Duodenal mucosa (tissue), 2 donors: ENCODE data around the gene PF4V1.

ENCODE experiments used
- H3K27ac ChIP-seq: one replicate; pipeline ENCODE4 v1.7.0; 2013; ENCODE audit warnings: low read depth, low read length
- H3K27me3 ChIP-seq, 2 donors: one replicate each; pipeline ENCODE4 v1.7.0; 2013; ENCODE audit warnings: low read length in 2 of 2, control low read depth in 1 of 2; ENCODE audit not compliant: insufficient read depth in 2 of 2, control insufficient read depth in 1 of 2
- H3K36me3 ChIP-seq, 2 donors: one replicate each; pipeline ENCODE4 v1.7.0; 2013; ENCODE audit warnings: low read length in 2 of 2, control low read depth in 1 of 2; ENCODE audit not compliant: insufficient read depth in 2 of 2, control insufficient read depth in 1 of 2
- H3K4me1 ChIP-seq, 2 donors: one replicate each; pipeline ENCODE4 v1.7.0; 2013; ENCODE audit warnings: low read length in 2 of 2, control low read depth in 1 of 2; ENCODE audit not compliant: insufficient read depth in 2 of 2, control insufficient read depth in 1 of 2
- H3K4me3 ChIP-seq, 2 donors: one replicate each; pipeline ENCODE4 v1.7.0; 2013; ENCODE audit warnings: low read length in 2 of 2, low read depth in 1 of 2
- H3K9ac ChIP-seq, 2 donors: one replicate each; pipeline ENCODE4 v1.7.0; 2013; ENCODE audit warnings: low read length in 2 of 2, low read depth in 1 of 2
- H3K9me3 ChIP-seq, 2 donors: one replicate each; pipeline ENCODE4 v1.7.0; 2013; ENCODE audit warnings: low read length in 2 of 2, control low read depth in 1 of 2; ENCODE audit not compliant: control insufficient read depth in 1 of 2

PF4V1 gene, protein sequence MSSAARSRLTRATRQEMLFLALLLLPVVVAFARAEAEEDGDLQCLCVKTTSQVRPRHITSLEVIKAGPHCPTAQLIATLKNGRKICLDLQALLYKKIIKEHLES

GRCh38 chr4:73853246-73853704, at the start of gene PF4V1:
TSS of gene PF4V1 (plus strand) at chr4:73853296. CDS start at chr4:73853363, 67 bp downstream.
- Histone ChIP-seq H3K9ac (no peak within 1 kb of the TSS), H3K4me1 (peaks cover 6 to 8% of the 10 kb centered on the region in 2 donors), H3K4me3 (peak within 1 kb of the TSS; percentile 44 to 48), H3K27me3 (peaks cover 0 to 3% of the 10 kb centered on the region in 2 donors), H3K36me3 (no peaks in the 10 kb centered on the region), H3K27ac (no peak within 1 kb of the TSS), H3K9me3 (no peaks in the 10 kb centered on the region)

DNA sequence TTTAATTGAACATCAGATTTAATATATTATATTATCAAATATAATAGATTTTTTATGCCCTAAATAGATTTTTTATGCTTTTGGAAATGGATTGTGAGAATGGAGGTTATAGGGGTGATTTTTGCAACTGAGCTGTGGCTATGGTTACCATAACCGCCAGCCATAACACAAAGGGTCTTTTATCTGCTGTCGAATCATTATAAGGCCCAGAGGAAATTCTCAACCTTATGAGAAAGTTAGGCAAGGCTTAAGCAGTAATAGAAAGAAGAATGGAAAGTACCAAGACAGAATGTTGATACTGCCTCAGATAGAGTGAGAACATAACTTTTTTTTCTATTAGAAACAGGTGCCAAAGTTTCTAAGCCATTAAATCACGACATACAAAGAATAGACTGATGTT, 42.9 kb upstream of the PF4V1 start:
- Histone ChIP-seq H3K9ac (no peak overlapping the region), H3K36me3 (no peaks in the 10 kb centered on the region), H3K27ac (no peak overlapping the region)

GRCh38 chr4:73811841-73812240, 41.3 kb upstream of the PF4V1 start:
- no peaks in the 10 kb centered on the region for H3K4me1 ChIP-seq
- no peaks in the 10 kb centered on the region for H3K36me3 ChIP-seq
- no peak overlapping the region for H3K9ac ChIP-seq
- no peak overlapping the region for H3K27ac ChIP-seq
- H3K4me3 ChIP-seq = no peak overlapping the region
- no peaks in the 10 kb centered on the region for H3K27me3 ChIP-seq
- H3K9me3 ChIP-seq = no peaks in the 10 kb centered on the region

More for the DNA sequence above, 42.9 kb upstream of the PF4V1 start:
- Histone ChIP-seq H3K9me3 (no peaks in the 10 kb centered on the region), H3K4me1 (no peaks in the 10 kb centered on the region), H3K4me3 (no peak overlapping the region), H3K27me3 (no peaks in the 10 kb centered on the region)

DNA sequence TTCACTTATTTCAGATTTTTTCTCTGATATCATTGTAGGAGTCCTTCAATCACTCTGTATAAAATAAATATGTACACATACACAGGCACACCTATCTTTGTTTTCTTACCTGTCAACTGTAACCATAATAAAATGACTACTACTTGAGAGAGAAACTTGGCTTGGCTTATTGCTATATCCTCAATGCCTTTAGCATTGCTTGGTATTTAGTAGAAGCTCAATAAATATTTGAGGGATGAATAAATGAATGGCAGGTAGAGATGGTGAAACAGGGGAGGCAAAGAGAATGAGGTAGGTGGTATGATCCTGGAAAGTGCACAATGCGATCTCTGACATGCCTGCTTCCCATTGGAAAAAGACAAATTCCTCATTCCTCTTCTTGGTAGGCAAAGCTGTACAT, 38.4 kb upstream of the PF4V1 start:
- no peaks in the 10 kb centered on the region for H3K9me3 ChIP-seq
- no peaks in the 10 kb centered on the region for H3K36me3 ChIP-seq
- H3K27ac ChIP-seq = no peak overlapping the region
- no peaks in the 10 kb centered on the region for H3K4me1 ChIP-seq
- H3K27me3 ChIP-seq = no peaks in the 10 kb centered on the region
- H3K9ac ChIP-seq = no peak overlapping the region
- H3K4me3 ChIP-seq = no peak overlapping the region

GRCh38 chr4:73815145-73815544, 38.0 kb upstream of the PF4V1 start:
- Histone ChIP-seq H3K36me3 (no peaks in the 10 kb centered on the region), H3K27ac (no peak overlapping the region)

DNA sequence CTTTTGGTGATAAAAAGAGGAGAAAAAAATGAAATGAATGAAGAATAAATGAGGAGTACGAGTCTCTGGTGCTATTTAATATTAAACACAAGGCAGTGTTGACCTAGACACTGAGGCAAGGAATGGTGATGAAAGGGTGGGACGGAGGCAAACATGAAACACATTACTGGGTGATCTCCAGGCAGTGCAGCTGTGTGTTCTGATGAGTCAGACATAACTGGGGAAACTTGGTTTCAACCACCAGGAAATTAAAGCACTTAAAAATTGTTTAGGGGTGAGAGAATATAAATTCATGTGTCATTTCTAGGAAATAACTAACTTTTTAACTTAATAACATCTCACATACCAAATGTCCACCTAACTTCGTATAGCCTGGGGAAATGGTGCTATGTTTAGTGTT, 36.3 kb upstream of the PF4V1 start:
- Histone ChIP-seq H3K9me3 (no peaks in the 10 kb centered on the region), H3K27me3 (no peaks in the 10 kb centered on the region), H3K4me1 (no peaks in the 10 kb centered on the region), H3K9ac (no peak overlapping the region), H3K27ac (no peak overlapping the region), H3K36me3 (no peaks in the 10 kb centered on the region), H3K4me3 (no peak overlapping the region)

More at GRCh38 chr4:73815145-73815544, 38.0 kb upstream of the PF4V1 start:
- Histone ChIP-seq H3K27me3 (no peaks in the 10 kb centered on the region), H3K9ac (no peak overlapping the region), H3K4me1 (no peaks in the 10 kb centered on the region), H3K4me3 (no peak overlapping the region), H3K9me3 (no peaks in the 10 kb centered on the region)

DNA sequence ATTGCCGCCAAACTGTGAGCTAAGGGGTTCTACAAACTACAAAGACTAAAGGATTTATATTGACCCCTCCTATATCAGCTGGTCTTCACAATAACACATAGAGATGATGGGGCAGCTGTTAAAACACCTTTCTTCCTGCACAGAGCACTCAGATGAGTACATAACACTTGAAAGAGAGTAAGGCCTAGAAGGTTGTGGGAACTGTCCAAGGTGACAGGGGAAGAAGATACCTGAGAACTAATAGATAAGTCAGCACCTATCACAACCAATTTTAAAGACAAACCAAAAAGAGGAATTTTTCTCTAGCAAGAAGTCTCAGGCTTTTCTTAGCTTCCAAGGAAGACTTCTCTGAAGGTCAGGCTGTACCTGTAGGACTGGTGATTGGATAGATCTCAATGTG, 35.8 kb upstream of the PF4V1 start:
- no peaks in the 10 kb centered on the region for H3K9me3 ChIP-seq
- H3K4me3 ChIP-seq = no peak overlapping the region
- H3K9ac ChIP-seq = no peak overlapping the region
- H3K27ac ChIP-seq = no peak overlapping the region
- H3K4me1 ChIP-seq = no peaks in the 10 kb centered on the region
- H3K27me3 ChIP-seq = no peaks in the 10 kb centered on the region
- no peaks in the 10 kb centered on the region for H3K36me3 ChIP-seq

GRCh38 chr4:73821325-73821724, 31.8 kb upstream of the PF4V1 start:
- Histone ChIP-seq H3K9me3 (no peaks in the 10 kb centered on the region), H3K4me3 (no peak overlapping the region), H3K36me3 (no peaks in the 10 kb centered on the region), H3K4me1 (no peaks in the 10 kb centered on the region), H3K9ac (no peak overlapping the region), H3K27ac (no peak overlapping the region), H3K27me3 (no peaks in the 10 kb centered on the region)

DNA sequence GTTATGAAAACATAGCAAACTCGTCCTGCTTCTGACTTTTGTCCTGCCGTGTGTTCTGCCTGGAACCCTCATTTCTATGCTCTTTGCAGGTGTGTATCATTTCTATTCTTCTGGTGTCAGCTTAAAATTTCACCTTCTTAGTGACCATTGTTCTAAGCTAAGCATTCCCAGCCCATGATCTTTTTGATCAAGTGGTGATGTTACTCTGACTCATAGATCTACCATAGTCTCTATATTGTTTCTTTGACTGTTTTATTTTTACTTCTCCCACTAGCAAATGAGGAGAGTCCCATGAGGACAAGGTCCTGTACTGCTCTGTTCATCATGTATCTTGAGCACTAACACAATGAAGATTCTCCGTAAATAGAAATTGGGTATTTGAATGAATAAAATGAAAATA, 30.7 kb upstream of the PF4V1 start:
- H3K4me1 ChIP-seq = no peaks in the 10 kb centered on the region
- H3K27me3 ChIP-seq = no peaks in the 10 kb centered on the region
- H3K4me3 ChIP-seq = no peak overlapping the region
- no peaks in the 10 kb centered on the region for H3K9me3 ChIP-seq
- H3K36me3 ChIP-seq = no peaks in the 10 kb centered on the region
- no peak overlapping the region for H3K9ac ChIP-seq
- H3K27ac ChIP-seq = no peak overlapping the region

DNA sequence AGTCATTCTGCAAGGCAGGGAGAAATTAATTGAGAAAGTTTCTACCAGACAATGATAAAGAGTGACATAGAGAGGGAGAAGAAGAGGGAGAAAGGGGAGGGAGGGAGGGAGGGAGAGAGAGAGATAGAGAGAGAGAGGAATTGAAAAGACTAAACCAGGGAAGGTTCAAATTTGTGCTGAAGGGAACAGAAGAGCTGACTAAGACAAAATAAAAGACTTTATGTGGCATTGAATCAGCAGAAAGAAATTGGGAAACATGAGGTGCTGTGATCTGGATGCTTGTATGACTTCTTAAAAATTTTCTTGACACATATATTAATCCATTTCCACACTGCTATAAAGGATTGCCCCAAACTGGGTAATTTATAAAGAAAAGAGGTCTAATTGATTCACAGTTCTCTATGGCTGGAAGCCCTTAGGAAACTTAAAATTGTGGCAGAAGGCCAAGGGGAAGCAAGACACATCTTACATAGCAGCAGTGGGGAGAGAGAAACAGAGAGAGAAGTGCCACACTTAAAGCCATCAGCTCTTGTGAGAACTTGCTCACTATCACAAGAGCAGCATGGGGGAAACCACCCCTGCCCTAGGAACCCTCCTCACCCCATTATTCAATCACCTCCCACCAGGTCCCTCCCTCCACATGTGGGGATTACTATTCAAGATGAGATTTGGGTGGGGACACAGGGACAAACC, 30.1 kb upstream of the PF4V1 start:
- no peaks in the 10 kb centered on the region for H3K9me3 ChIP-seq
- H3K27ac ChIP-seq = no peak overlapping the region
- H3K4me3 ChIP-seq = no peak overlapping the region
- no peaks in the 10 kb centered on the region for H3K36me3 ChIP-seq
- no peaks in the 10 kb centered on the region for H3K4me1 ChIP-seq
- no peak overlapping the region for H3K9ac ChIP-seq
- H3K27me3 ChIP-seq = no peaks in the 10 kb centered on the region
